Small intestine (tissue), 7 donors: ENCODE results near the gene NRXN3. TPM values are rescaled to one million over a fixed set of nuclear protein-coding genes. Genes with fewer than 3 reads are reported as not detected.
A peak's percentile ranks its signal among the peaks of the same experiment; 100 is the strongest.

Experiments
- DNase-seq, 2 donors: peaks; one replicate each; pipeline versions ENCODE4 v3.0.0 to v3.0.0-alpha.2; 2013
- FAIRE-seq: peaks from 2 replicates; lab custom pipeline; 2012; peaks lifted over from hg19 to GRCh38; lab: Jason Lieb, UNC
- H3K27ac ChIP-seq, 3 donors: one replicate each; pipeline ENCODE4 v1.5.1; 2013; ENCODE audit warnings: low read length in 2 of 3, mild to moderate bottlenecking in 2 of 3, control low read depth in 1 of 3, inconsistent platforms in 1 of 3, low read depth in 1 of 3, moderate library complexity in 1 of 3
- H3K27me3 ChIP-seq, 3 donors: one replicate each; pipeline ENCODE4 v1.6.1; 2013; ENCODE audit warnings: low read length in 3 of 3, inconsistent platforms in 1 of 3; ENCODE audit not compliant: control insufficient read depth in 3 of 3, insufficient read depth in 3 of 3
- H3K36me3 ChIP-seq, 3 donors: one replicate each; pipeline ENCODE4 v1.6.1; 2013; ENCODE audit warnings: low read length in 3 of 3, inconsistent platforms in 1 of 3, low read depth in 1 of 3, mild to moderate bottlenecking in 1 of 3, moderate library complexity in 1 of 3; ENCODE audit not compliant: control insufficient read depth in 3 of 3, insufficient read depth in 2 of 3
- H3K4me1 ChIP-seq, 3 donors: one replicate each; pipeline ENCODE4 v1.6.1; 2013; ENCODE audit warnings: low read length in 2 of 3, inconsistent platforms in 1 of 3, low read depth in 1 of 3, mild to moderate bottlenecking in 1 of 3, moderate library complexity in 1 of 3; ENCODE audit not compliant: control insufficient read depth in 3 of 3, insufficient read depth in 2 of 3
- H3K4me3 ChIP-seq, 3 donors: one replicate each; pipeline ENCODE4 v1.5.1; 2013; ENCODE audit warnings: low read length in 3 of 3, control low read depth in 1 of 3, inconsistent platforms in 1 of 3, low read depth in 1 of 3, mild to moderate bottlenecking in 1 of 3, moderate library complexity in 1 of 3
- H3K9me3 ChIP-seq, 2 donors: one replicate each; pipeline ENCODE4 v1.6.1; 2013; ENCODE audit warnings: low read depth in 1 of 2, low read length in 1 of 2; ENCODE audit not compliant: control insufficient read depth in 2 of 2, insufficient read depth in 1 of 2
- WGBS, 3 donors: extraction: QIAGEN DNeasy Blood & Tissue Kit; methylation state at CpG; one replicate each; pipeline ENCODE4 v1.1.7; 2013; 5-methylcytosine and 5-hydroxymethylcytosine counted together
- polyA plus RNA-seq, 4 donors: library from polyadenylated mRNA; stranded (reverse) in 3 of 4; unstranded in 1 of 4; fragments of 200-250 nt in 3 of 4; fragments of 120-200 nt in 1 of 4; gene quantifications; one replicate each; pipeline versions ENCODE4 v1.2.1 to v1.2.3, GENCODE V29; 2013
- donor health status: healthy with polysubstance abuse.
- donor health status: control.
- donor health status: control.
- donor health status: Bipolar disorder and iron deficiency.
- donor health status: healthy.

NRXN3 gene
- polyA plus RNA-seq, 4 donors, result 2.3 TPM; not detected in 2

- H3K4me1 ChIP-seq, result no peaks in the 10 kb centered on the region
- H3K27me3 ChIP-seq, result no peaks in the 10 kb centered on the region
- no peaks in the 10 kb centered on the region for H3K36me3 ChIP-seq
- WGBS, 3 donors, result 78 to 87% (median 86%) methylated on average over 2 of the region's 2 CpGs
- no peak for FAIRE-seq
- no peak for DNase-seq
- H3K27ac ChIP-seq, result no peak overlapping the region
- H3K9me3 ChIP-seq, result no peaks in the 10 kb centered on the region
- H3K4me3 ChIP-seq, result no peak overlapping the region
Measured at GRCh38 chr14:79082883-79083282, 912.7 kb downstream of the NRXN3 start.

DNA sequence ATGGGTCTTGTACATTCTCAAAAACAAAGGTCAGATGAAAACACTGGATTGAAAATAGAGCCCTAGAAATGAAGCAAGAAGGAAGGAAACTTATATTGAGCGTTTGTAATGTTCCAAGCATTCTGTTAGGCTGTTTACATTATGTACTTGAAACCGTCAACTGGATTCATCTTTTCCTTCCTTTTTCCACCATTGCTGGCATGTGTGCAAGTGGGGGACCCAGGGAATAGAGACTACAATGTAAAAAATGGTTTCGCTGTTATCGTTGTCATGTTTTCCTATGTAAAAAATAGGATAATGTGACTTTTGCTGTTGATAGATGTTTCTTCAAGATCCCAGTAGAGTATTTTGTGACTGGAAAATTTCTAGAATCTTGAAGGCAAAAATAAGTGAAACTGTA is 913.2 kb downstream of the NRXN3 start:
- no peaks in the 10 kb centered on the region for H3K4me1 ChIP-seq
- no peak for FAIRE-seq
- H3K27ac ChIP-seq, result no peak overlapping the region
- H3K4me3 ChIP-seq, result no peak overlapping the region
- 43 to 62% (median 62%) methylated on average over 4 of the region's 4 CpGs for WGBS, 3 donors
- H3K9me3 ChIP-seq, result no peaks in the 10 kb centered on the region
- no peak for DNase-seq
- H3K27me3 ChIP-seq, result no peaks in the 10 kb centered on the region
- H3K36me3 ChIP-seq, result no peaks in the 10 kb centered on the region

GRCh38 chr14:79084861-79085260 is 914.7 kb downstream of the NRXN3 start:
- no peak overlapping the region for H3K4me3 ChIP-seq
- WGBS, 3 donors, result 53 to 64% (median 61%) methylated on average over 4 of the region's 4 CpGs
- no peaks in the 10 kb centered on the region for H3K27me3 ChIP-seq
- no peak overlapping the region for H3K27ac ChIP-seq
- no peaks in the 10 kb centered on the region for H3K9me3 ChIP-seq
- H3K36me3 ChIP-seq, result no peaks in the 10 kb centered on the region
- no peaks in the 10 kb centered on the region for H3K4me1 ChIP-seq
- FAIRE-seq (no peak), DNase-seq (no peak)

DNA sequence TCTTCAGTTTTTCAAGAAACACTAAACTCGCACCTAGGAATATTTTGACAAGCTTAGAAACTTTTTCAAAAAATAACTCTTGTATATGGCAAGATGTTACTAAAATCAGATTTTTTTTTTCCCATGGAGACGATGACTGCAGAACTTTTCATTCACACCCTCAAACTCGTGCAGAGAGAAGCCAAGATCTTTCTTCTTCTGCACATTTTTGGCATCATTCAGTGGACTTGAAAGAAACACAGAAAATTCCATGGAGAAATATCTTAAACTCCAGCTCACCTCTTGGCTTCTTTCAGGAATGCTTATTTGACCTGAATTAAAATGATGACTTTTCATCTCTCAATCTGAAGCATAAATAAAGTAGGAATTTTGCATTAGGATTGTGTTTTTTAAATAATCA is 919.4 kb downstream of the NRXN3 start:
- Histone ChIP-seq H3K36me3 (no peaks in the 10 kb centered on the region), H3K27ac (no peak overlapping the region), H3K4me3 (no peak overlapping the region), H3K27me3 (no peaks in the 10 kb centered on the region), H3K4me1 (no peaks in the 10 kb centered on the region), H3K9me3 (no peaks in the 10 kb centered on the region)
- FAIRE-seq (no peak), DNase-seq (no peak)
- 73 to 78% (median 77%) methylated on average over 3 of the region's 3 CpGs for WGBS, 3 donors

GRCh38 chr14:79090641-79091180 is 920.5 kb downstream of the NRXN3 start:
- FAIRE-seq (no peak), DNase-seq (no peak)
- no peaks in the 10 kb centered on the region for H3K36me3 ChIP-seq
- H3K4me1 ChIP-seq, result no peaks in the 10 kb centered on the region
- H3K9me3 ChIP-seq, result no peaks in the 10 kb centered on the region
- H3K27me3 ChIP-seq, result no peaks in the 10 kb centered on the region
- no peak overlapping the region for H3K27ac ChIP-seq
- no peak overlapping the region for H3K4me3 ChIP-seq
- 60 to 74% (median 73%) methylated on average over 2 of the region's 2 CpGs for WGBS, 3 donors

GRCh38 chr14:79091381-79091963 is 921.3 kb downstream of the NRXN3 start:
- Histone ChIP-seq H3K36me3 (no peaks in the 10 kb centered on the region), H3K4me1 (no peaks in the 10 kb centered on the region), H3K27me3 (no peaks in the 10 kb centered on the region), H3K4me3 (no peak overlapping the region), H3K27ac (no peak overlapping the region), H3K9me3 (no peaks in the 10 kb centered on the region)
- FAIRE-seq (no peak), DNase-seq (peak in 1 of 2 donors; percentile 18)
- WGBS, 3 donors, result 26 to 43% (median 27%) methylated on average over 4 of the region's 4 CpGs

DNA sequence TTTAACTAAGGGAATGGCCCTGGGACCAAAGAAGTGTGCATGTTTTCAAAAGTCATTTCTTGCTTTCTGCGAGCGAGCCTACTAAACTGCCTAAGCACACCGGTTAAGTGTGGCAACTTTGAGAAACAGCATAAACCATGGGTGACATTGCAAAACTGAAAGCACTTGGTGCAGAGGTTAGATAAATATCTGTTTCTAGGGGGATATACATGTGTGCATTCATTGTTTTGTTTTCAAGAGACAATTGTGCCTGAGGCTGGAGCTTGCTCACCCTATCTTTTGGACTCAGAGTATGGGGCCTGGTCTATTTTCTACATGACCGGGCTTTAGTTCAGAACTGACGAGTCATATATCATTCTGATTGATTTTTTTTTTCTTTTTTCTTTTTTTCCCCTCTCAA is 923.4 kb downstream of the NRXN3 start:
- H3K4me3 ChIP-seq, result no peak overlapping the region
- no peaks in the 10 kb centered on the region for H3K36me3 ChIP-seq
- FAIRE-seq (no peak), DNase-seq (no peak)
- H3K27me3 ChIP-seq, result no peaks in the 10 kb centered on the region
- no peaks in the 10 kb centered on the region for H3K9me3 ChIP-seq
- H3K4me1 ChIP-seq, result no peaks in the 10 kb centered on the region
- 85 to 94% (median 86%) methylated on average over 5 of the region's 5 CpGs for WGBS, 3 donors
- H3K27ac ChIP-seq, result no peak overlapping the region

DNA sequence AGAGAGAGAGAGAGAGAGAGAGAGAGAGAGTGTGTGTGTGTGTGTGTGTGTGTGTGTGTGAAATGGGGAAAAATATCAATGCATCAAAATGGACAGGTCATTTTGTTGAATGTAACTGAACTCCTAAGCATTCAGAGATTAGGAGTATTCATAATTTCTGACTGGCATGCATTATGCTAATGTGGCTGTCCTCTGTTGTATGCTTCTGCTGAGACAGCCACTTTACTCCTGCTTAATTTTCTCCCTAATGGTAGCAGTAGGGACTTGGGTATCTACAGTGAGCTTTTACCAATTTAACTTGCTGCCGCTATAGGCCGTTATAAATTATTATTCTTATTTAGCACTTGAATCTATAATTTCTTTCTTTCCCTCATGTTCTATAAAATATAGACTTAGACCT is 924.8 kb downstream of the NRXN3 start:
- FAIRE-seq (no peak), DNase-seq (no peak)
- Histone ChIP-seq H3K4me1 (no peaks in the 10 kb centered on the region), H3K27ac (no peak overlapping the region), H3K4me3 (no peak overlapping the region), H3K9me3 (no peaks in the 10 kb centered on the region), H3K36me3 (no peaks in the 10 kb centered on the region), H3K27me3 (no peaks in the 10 kb centered on the region)
- 59 to 95% (median 89%) methylated on average over 2 of the region's 2 CpGs for WGBS, 3 donors

DNA sequence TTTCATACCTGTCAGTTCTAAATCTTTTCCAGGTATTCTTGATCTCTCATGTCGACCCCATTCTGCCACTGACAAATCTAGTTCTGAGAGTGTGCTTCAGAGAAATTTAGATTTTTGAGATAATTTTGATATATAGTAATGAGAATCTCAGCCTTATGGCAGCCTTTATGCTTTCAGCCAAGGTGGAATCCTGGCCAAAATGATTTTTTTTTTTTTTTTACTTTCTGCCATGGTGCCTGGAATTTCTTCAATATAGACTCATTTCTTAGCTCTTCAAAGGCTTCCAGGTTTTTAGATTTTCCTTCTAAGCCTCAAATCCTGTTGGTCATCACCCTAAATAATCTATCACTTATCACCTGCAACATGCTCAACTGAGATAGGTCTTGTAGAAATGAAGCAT is 926.6 kb downstream of the NRXN3 start:
- DNase-seq, result no peak
- Histone ChIP-seq H3K27me3 (no peaks in the 10 kb centered on the region), H3K9me3 (no peaks in the 10 kb centered on the region), H3K4me1 (no peaks in the 10 kb centered on the region), H3K27ac (no peak overlapping the region), H3K36me3 (no peaks in the 10 kb centered on the region), H3K4me3 (no peak overlapping the region)
- 77 to 96% (median 82%) methylated on average over 1 of the region's 1 CpG for WGBS, 3 donors
- no peak for FAIRE-seq
